ENCODE data around the gene GPR89A.

GRCh38 chr1:145696630-145696960 lies 88.8 kb downstream of the GPR89A start:
- TF ChIP-seq, protein P1, sequence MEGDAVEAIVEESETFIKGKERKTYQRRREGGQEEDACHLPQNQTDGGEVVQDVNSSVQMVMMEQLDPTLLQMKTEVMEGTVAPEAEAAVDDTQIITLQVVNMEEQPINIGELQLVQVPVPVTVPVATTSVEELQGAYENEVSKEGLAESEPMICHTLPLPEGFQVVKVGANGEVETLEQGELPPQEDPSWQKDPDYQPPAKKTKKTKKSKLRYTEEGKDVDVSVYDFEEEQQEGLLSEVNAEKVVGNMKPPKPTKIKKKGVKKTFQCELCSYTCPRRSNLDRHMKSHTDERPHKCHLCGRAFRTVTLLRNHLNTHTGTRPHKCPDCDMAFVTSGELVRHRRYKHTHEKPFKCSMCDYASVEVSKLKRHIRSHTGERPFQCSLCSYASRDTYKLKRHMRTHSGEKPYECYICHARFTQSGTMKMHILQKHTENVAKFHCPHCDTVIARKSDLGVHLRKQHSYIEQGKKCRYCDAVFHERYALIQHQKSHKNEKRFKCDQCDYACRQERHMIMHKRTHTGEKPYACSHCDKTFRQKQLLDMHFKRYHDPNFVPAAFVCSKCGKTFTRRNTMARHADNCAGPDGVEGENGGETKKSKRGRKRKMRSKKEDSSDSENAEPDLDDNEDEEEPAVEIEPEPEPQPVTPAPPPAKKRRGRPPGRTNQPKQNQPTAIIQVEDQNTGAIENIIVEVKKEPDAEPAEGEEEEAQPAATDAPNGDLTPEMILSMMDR (IDR thresholded peaks at IDR 0.05): no peak
- no peak for TF ChIP-seq POLR2A (IDR thresholded peaks at IDR 0.05)
- TF ChIP-seq EP300 (IDR thresholded peaks at IDR 0.05): no peak
